ENCODE measurements around the gene GIGYF2. TPM values are rescaled to one million over a fixed set of nuclear protein-coding genes. Genes with fewer than 3 reads are reported as not detected.

GIGYF2 gene
- total and polyA plus RNA-seq, 2 of the 13 experiments (the other 11 are each of a cell fraction or from before 2014, with no cell fraction given) = 44.9 to 73.5 TPM

DNA sequence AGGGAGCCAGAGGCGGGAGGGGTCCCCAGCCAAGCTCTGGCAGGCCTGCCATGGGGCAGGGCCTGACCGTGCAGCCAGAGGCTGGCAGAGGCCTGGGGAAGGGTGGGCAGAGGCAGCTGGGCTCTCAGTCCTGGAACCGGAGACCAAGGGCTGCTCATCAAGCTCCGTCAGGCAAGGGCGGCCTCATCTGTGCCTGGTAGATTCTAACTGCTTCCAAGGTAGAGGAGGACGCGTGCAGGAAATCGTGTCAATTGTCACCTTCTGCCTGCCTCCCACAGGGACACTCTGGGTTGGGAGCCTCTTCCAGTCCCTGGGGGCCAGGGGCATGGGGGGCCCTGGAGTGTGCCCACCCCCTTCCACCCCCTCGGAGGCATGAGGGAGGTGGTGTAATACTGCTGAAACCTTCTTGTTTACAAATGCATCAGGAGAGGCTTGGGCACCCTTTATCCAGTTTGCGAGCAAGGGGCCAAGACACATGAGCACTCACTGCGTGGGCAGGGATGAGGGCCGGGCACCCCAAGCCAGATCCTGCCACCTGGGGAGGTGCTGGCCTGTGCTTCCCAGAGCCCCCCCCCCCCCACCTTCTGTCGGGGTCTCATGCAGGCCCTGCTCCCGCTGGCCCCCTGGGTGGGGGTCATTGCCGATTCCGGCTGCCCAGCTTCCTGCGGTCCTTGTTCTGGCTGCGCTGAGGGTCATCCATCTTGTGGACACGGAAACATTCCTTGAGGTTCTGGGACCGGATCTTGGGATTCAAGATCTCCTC lies 181.9 kb downstream of the GIGYF2 start (continued):
- TF ChIP-seq, protein P1, sequence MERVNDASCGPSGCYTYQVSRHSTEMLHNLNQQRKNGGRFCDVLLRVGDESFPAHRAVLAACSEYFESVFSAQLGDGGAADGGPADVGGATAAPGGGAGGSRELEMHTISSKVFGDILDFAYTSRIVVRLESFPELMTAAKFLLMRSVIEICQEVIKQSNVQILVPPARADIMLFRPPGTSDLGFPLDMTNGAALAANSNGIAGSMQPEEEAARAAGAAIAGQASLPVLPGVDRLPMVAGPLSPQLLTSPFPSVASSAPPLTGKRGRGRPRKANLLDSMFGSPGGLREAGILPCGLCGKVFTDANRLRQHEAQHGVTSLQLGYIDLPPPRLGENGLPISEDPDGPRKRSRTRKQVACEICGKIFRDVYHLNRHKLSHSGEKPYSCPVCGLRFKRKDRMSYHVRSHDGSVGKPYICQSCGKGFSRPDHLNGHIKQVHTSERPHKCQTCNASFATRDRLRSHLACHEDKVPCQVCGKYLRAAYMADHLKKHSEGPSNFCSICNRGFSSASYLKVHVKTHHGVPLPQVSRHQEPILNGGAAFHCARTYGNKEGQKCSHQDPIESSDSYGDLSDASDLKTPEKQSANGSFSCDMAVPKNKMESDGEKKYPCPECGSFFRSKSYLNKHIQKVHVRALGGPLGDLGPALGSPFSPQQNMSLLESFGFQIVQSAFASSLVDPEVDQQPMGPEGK (CRISPR knock-in tag; IDR thresholded peaks at IDR 0.05) = peak; percentile 69
- TF ChIP-seq, protein P2, sequence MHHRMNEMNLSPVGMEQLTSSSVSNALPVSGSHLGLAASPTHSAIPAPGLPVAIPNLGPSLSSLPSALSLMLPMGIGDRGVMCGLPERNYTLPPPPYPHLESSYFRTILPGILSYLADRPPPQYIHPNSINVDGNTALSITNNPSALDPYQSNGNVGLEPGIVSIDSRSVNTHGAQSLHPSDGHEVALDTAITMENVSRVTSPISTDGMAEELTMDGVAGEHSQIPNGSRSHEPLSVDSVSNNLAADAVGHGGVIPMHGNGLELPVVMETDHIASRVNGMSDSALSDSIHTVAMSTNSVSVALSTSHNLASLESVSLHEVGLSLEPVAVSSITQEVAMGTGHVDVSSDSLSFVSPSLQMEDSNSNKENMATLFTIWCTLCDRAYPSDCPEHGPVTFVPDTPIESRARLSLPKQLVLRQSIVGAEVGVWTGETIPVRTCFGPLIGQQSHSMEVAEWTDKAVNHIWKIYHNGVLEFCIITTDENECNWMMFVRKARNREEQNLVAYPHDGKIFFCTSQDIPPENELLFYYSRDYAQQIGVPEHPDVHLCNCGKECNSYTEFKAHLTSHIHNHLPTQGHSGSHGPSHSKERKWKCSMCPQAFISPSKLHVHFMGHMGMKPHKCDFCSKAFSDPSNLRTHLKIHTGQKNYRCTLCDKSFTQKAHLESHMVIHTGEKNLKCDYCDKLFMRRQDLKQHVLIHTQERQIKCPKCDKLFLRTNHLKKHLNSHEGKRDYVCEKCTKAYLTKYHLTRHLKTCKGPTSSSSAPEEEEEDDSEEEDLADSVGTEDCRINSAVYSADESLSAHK (CRISPR knock-in tag; IDR thresholded peaks at IDR 0.05; ENCODE audit: borderline replicate concordance) = no peak
- TF ChIP-seq HNRNPL (IDR thresholded peaks at IDR 0.05; ENCODE audit: low read depth, low read length) = 0 out of 2 replicates have a peak, but pooled peaks have one; percentile 29
- TF ChIP-seq POLR2G (IDR thresholded peaks at IDR 0.05; ENCODE audit: low read depth, low read length) = peak; percentile 38
- TF ChIP-seq AKAP8 (CRISPR knock-in tag; IDR thresholded peaks at IDR 0.05) = peak; percentile 18; the same call in 1 of the 2 replicates
- 0 out of 2 replicates have a peak, but pooled peaks have one; percentile 44 for TF ChIP-seq SAFB2 (CRISPR knock-in tag; IDR thresholded peaks at IDR 0.05; ENCODE audit: borderline replicate concordance, low read depth)
- 0 out of 2 replicates have a peak, but pooled peaks have one; percentile 47 for TF ChIP-seq ZNF263 (CRISPR knock-in tag; IDR thresholded peaks at IDR 0.05)
- 0 out of 2 replicates have a peak, but pooled peaks have one; percentile 24 for TF ChIP-seq KDM5B (CRISPR knock-in tag; IDR thresholded peaks at IDR 0.05; ENCODE audit: borderline replicate concordance)
- peak; percentile 30 for TF ChIP-seq HNRNPH1 (optimal IDR thresholded peaks at IDR 0.05; ENCODE audit: low read depth, low read length)
- TF ChIP-seq AGO1 (IDR thresholded peaks at IDR 0.05; ENCODE audit: low read depth, low read length, poor library complexity, severe bottlenecking) = peak; percentile 95
- TF ChIP-seq, protein P3, sequence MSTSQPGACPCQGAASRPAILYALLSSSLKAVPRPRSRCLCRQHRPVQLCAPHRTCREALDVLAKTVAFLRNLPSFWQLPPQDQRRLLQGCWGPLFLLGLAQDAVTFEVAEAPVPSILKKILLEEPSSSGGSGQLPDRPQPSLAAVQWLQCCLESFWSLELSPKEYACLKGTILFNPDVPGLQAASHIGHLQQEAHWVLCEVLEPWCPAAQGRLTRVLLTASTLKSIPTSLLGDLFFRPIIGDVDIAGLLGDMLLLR (CRISPR knock-in tag; IDR thresholded peaks at IDR 0.05) = peak; percentile 33; the same call in 1 of the 2 replicates
- TF ChIP-seq, protein P4, sequence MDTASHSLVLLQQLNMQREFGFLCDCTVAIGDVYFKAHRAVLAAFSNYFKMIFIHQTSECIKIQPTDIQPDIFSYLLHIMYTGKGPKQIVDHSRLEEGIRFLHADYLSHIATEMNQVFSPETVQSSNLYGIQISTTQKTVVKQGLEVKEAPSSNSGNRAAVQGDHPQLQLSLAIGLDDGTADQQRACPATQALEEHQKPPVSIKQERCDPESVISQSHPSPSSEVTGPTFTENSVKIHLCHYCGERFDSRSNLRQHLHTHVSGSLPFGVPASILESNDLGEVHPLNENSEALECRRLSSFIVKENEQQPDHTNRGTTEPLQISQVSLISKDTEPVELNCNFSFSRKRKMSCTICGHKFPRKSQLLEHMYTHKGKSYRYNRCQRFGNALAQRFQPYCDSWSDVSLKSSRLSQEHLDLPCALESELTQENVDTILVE (CRISPR knock-in tag; IDR thresholded peaks at IDR 0.05) = no peak
- peak; percentile 33 for TF ChIP-seq SRSF1 (optimal IDR thresholded peaks at IDR 0.05; ENCODE audit: low read depth, low read length)
- TF ChIP-seq ONECUT2 (CRISPR knock-in tag; IDR thresholded peaks at IDR 0.05) = no peak
- TF ChIP-seq TMF1 (CRISPR knock-in tag; IDR thresholded peaks at IDR 0.05; ENCODE audit: low read depth) = 0 out of 2 replicates have a peak, but pooled peaks have one; percentile 21
- TF ChIP-seq ATM (IDR thresholded peaks at IDR 0.05; ENCODE audit: borderline replicate concordance) = no peak
- TF ChIP-seq LCORL (IDR thresholded peaks at IDR 0.05) = no peak
- TF ChIP-seq LCORL (CRISPR knock-in tag; IDR thresholded peaks at IDR 0.05) = no peak
- TF ChIP-seq SMAD1 (CRISPR knock-in tag; IDR thresholded peaks at IDR 0.05; ENCODE audit: borderline replicate concordance, low read depth) = 0 out of 2 replicates have a peak, but pooled peaks have one; percentile 44
- TF ChIP-seq, protein P5, sequence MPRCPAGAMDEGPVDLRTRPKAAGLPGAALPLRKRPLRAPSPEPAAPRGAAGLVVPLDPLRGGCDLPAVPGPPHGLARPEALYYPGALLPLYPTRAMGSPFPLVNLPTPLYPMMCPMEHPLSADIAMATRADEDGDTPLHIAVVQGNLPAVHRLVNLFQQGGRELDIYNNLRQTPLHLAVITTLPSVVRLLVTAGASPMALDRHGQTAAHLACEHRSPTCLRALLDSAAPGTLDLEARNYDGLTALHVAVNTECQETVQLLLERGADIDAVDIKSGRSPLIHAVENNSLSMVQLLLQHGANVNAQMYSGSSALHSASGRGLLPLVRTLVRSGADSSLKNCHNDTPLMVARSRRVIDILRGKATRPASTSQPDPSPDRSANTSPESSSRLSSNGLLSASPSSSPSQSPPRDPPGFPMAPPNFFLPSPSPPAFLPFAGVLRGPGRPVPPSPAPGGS (CRISPR knock-in tag; IDR thresholded peaks at IDR 0.05) = 0 out of 2 replicates have a peak, but pooled peaks have one; percentile 41
- 0 out of 2 replicates have a peak, but pooled peaks have one; percentile 13 for TF ChIP-seq ARNT2 (CRISPR knock-in tag; IDR thresholded peaks at IDR 0.05; ENCODE audit: low read depth)
- TF ChIP-seq SMAD3 (CRISPR knock-in tag; IDR thresholded peaks at IDR 0.05) = no peak
